ENCODE data around the gene CLIP2. TPM values are rescaled to one million over a fixed set of nuclear protein-coding genes. Genes with fewer than 3 reads are reported as not detected.
"Not testable (repeated sequence)": the region's sequence is repeated elsewhere in the genome, so short reads cannot be mapped to it uniquely, and the experiment has no call there.

Gene CLIP2
- total RNA-seq, 1 experiment from 2014 or later: 6.9 TPM

- DNase-seq: no peak
- H3K27me3 ChIP-seq: no peaks in the 10 kb centered on the region
- H3K9me3 ChIP-seq: no peaks in the 10 kb centered on the region
- no peak overlapping the region for H3K4me3 ChIP-seq
- no peaks in the 10 kb centered on the region for H3K36me3 ChIP-seq
Measured at GRCh38 chr7:74371381-74372341, 82.5 kb downstream of the CLIP2 start.

- no peaks in the 10 kb centered on the region for H3K9me3 ChIP-seq
- H3K4me3 ChIP-seq: no peak overlapping the region
- no peaks in the 10 kb centered on the region for H3K36me3 ChIP-seq
- no peaks in the 10 kb centered on the region for H3K27me3 ChIP-seq
- DNase-seq: no peak
Measured at GRCh38 chr7:74372511-74373111, 83.4 kb downstream of the CLIP2 start.

- Histone ChIP-seq H3K9me3 (no peaks in the 10 kb centered on the region), H3K36me3 (no peaks in the 10 kb centered on the region), H3K4me3 (no peak overlapping the region), H3K27me3 (no peaks in the 10 kb centered on the region)
- DNase-seq: no peak
Measured at GRCh38 chr7:74373536-74373935, 84.3 kb downstream of the CLIP2 start.

- no peaks in the 10 kb centered on the region for H3K36me3 ChIP-seq
- no peak for DNase-seq
- no peak overlapping the region for H3K4me3 ChIP-seq
- no peaks in the 10 kb centered on the region for H3K27me3 ChIP-seq
- H3K9me3 ChIP-seq: no peaks in the 10 kb centered on the region
Measured at GRCh38 chr7:74375726-74376220, 86.6 kb downstream of the CLIP2 start.

- Histone ChIP-seq H3K4me3 (no peak overlapping the region), H3K27me3 (no peaks in the 10 kb centered on the region), H3K36me3 (no peaks in the 10 kb centered on the region), H3K9me3 (no peaks in the 10 kb centered on the region)
- DNase-seq: no peak
Measured at GRCh38 chr7:74376256-74377036, 87.2 kb downstream of the CLIP2 start.

GRCh38 chr7:74379938-74380337, 90.7 kb downstream of the CLIP2 start:
- no peak overlapping the region for H3K4me3 ChIP-seq

GRCh38 chr7:74380720-74381119, 91.5 kb downstream of the CLIP2 start:
- DNase-seq: no peak
- H3K27me3 ChIP-seq: no peaks in the 10 kb centered on the region
- no peak overlapping the region for H3K4me3 ChIP-seq
- H3K9me3 ChIP-seq: no peaks in the 10 kb centered on the region
- no peaks in the 10 kb centered on the region for H3K36me3 ChIP-seq

More at GRCh38 chr7:74379938-74380337, 90.7 kb downstream of the CLIP2 start:
- DNase-seq: peak; percentile 70
- no peaks in the 10 kb centered on the region for H3K27me3 ChIP-seq
- H3K36me3 ChIP-seq: no peaks in the 10 kb centered on the region
- H3K9me3 ChIP-seq: no peaks in the 10 kb centered on the region

GRCh38 chr7:74384086-74384485, 94.9 kb downstream of the CLIP2 start:
- not testable (repeated sequence) for H3K9me3 ChIP-seq, H3K27me3 ChIP-seq, H3K4me3 ChIP-seq, DNase-seq, H3K36me3 ChIP-seq

- not testable (repeated sequence) for H3K36me3 ChIP-seq, H3K4me3 ChIP-seq, H3K9me3 ChIP-seq, H3K27me3 ChIP-seq, DNase-seq
Measured at GRCh38 chr7:74384854-74385253, 95.6 kb downstream of the CLIP2 start.

GRCh38 chr7:74387606-74388005, 98.4 kb downstream of the CLIP2 start:
- H3K9me3 ChIP-seq: no peaks in the 10 kb centered on the region
- no peaks in the 10 kb centered on the region for H3K27me3 ChIP-seq
- H3K36me3 ChIP-seq: no peaks in the 10 kb centered on the region
- DNase-seq: no peak
- no peak overlapping the region for H3K4me3 ChIP-seq

GRCh38 chr7:74388880-74389415, 99.7 kb downstream of the CLIP2 start:
- no peak overlapping the region for H3K4me3 ChIP-seq
- no peaks in the 10 kb centered on the region for H3K36me3 ChIP-seq
- no peak for DNase-seq
- H3K9me3 ChIP-seq: no peaks in the 10 kb centered on the region
- H3K27me3 ChIP-seq: no peaks in the 10 kb centered on the region

- not testable (repeated sequence) for H3K27me3 ChIP-seq, H3K9me3 ChIP-seq, H3K36me3 ChIP-seq, DNase-seq, H3K4me3 ChIP-seq
Measured at GRCh38 chr7:74393722-74394121, 104.5 kb downstream of the CLIP2 start.

GRCh38 chr7:74394601-74395000, 105.4 kb downstream of the CLIP2 start:
- H3K27me3 ChIP-seq, H3K36me3 ChIP-seq, H3K9me3 ChIP-seq, DNase-seq, H3K4me3 ChIP-seq: not testable (repeated sequence)

- no peaks in the 10 kb centered on the region for H3K36me3 ChIP-seq
- H3K9me3 ChIP-seq: no peaks in the 10 kb centered on the region
- H3K4me3 ChIP-seq: no peak overlapping the region
- no peaks in the 10 kb centered on the region for H3K27me3 ChIP-seq
- DNase-seq: no peak
Measured at GRCh38 chr7:74395745-74396311, 106.6 kb downstream of the CLIP2 start.

GRCh38 chr7:74396993-74397392, 107.8 kb downstream of the CLIP2 start:
- H3K27me3 ChIP-seq: no peaks in the 10 kb centered on the region
- DNase-seq: no peak
- no peaks in the 10 kb centered on the region for H3K36me3 ChIP-seq
- H3K4me3 ChIP-seq: no peak overlapping the region
- no peaks in the 10 kb centered on the region for H3K9me3 ChIP-seq

- Histone ChIP-seq H3K9me3 (no peaks in the 10 kb centered on the region), H3K4me3 (no peak overlapping the region), H3K36me3 (no peaks in the 10 kb centered on the region), H3K27me3 (no peaks in the 10 kb centered on the region)
- no peak for DNase-seq
Measured at GRCh38 chr7:74398426-74398825, 109.2 kb downstream of the CLIP2 start.
